T47D (cell line): Measurements from ENCODE around the gene RNF157.

Experiments used
- DNase-seq, 2 experiments: peaks; one replicate each; pipeline versions ENCODE4 v3.0.0 to v3.0.0-alpha.2; 2011 to 2012; ENCODE audit warnings: low read depth in 1 of 2, low spot score in 1 of 2
- JUND ChIP-seq: IDR thresholded peaks from 2 replicates; pipeline ENCODE4 v1.6.1; 2012; ENCODE audit warnings: low read depth
- in situ Hi-C: cut with HindIII; loops from 2 replicates; pipeline ENCODE4 v1.10.0; 2016; ENCODE audit warnings: low sequenced_read_pairs, low pct_unique_long_range_greater_than_20kb

RNF157 gene

GRCh38 chr17:76146053-76146851, 94.0 kb downstream of the RNF157 start:
- no peak for TF ChIP-seq JUND
- in situ Hi-C loops: no loop called here
- no peak for DNase-seq

DNA sequence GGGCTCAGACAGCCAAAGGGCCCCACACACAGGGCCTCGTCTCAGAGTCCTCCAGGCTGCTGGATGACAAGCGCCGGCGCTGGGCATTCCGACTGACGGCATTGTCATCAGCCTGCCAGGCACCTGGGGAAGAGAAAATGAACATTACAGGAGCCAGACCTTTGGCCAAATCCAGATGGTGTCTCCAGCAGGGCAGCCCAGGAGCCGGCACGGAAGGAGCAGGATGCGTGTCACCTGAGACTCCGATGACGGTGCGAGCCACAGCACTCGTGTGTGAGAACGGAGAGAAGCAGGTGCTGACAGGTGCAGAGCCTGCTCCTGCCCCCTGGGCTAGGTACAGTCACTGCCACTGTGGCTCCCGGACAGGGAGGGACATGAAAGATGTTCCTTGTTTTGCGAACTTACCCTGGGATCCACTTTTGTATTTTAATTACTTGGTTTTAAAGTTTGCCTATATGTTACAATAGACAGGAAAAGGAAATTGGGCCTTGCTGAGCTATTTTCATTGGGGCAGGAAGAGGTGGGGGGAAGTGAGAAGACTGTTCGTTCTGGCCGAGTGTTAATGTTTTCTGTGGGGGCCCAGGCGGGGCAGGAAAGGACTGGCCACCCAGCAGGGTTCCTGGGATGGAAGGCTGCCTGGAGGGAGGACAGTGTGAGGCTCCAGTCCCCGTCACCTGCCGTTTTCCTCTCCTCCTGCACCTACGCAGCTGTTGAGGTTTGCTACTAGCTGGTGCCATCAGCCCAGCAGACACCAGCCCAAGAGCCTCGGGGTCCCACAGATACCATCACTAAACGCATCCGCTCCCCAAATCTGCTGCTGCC, 94.9 kb downstream of the RNF157 start:
- no peak for DNase-seq
- in situ Hi-C loops: no loop called here
- TF ChIP-seq JUND: no peak

GRCh38 chr17:76142585-76143041, 97.7 kb downstream of the RNF157 start:
- TF ChIP-seq JUND: no peak
- DNase-seq: no peak
- in situ Hi-C loops: no loop called here

DNA sequence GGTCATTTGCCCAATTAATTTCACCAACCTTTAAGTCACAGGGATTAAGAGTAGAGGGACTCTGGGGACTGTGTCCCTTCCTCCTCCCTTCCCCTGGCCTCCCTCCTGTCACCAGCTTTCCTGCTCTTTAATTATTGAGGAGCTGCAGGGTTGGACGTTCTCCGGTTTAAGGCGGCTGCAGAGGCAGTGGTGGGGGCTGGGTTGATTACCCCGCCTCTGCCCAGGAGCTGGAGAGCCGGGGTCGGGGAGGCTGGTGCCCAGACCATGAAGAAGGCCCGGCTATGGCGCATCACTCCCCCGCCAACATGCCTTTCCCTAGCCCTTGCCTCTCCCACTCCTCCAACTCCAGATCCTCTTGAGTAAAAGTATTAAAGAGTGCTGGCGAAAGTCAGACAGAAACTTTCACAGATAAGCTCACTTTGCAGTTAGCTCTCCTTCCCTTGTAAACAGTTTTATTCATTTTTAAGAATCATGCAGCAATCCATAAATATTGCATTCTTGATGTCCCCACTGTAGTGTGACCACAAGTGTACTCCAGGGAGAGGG, 98.2 kb downstream of the RNF157 start:
- in situ Hi-C loops: no loop called here
- TF ChIP-seq JUND: no peak
- no peak for DNase-seq

DNA sequence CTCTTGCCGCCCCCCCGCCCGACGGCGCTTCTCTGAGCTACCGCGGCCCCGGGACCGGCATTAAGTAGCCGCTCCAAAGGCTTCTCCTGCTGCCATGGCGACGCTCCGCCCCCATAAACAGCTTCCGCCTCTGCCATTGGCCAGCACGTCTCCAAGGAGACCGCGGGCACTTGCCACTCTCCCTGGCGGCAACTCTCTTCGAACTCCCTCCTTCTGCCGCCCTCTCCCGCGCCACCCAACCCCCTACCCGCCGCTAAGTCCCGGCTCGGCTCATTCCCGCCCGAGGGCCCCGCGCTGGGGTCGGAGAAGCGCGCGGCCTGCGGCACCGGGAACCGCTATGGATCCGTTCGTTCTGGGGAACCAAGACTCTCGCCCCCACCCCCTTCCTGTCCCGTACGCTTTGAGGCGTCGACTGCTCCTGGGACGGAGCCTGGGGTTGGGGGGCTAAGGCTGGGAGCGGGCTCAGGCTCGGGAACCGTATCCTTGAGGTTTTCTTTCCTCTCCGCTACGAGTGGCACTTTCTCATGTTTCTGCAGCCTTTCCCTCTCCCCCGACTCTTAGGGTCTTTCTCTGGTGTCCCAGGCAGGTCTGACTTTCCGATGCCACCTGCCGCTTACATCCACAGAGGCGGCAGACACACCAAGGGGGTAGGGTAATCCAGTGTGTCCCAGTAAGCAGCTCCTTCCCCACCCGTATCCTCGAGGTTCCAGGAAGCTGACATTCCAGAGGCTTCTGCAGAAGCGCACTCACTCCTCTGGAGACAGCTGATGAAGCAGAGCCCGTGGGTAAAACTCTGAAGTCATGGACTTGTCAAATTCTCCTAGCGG, 98.9 kb downstream of the RNF157 start, which contains the start of gene FOXJ1:
Gene FOXJ1 (minus strand): TSS at position 34 of the 827 bp plus-strand sequence. CDS start 850 bp downstream, outside the sequence.
- TF ChIP-seq JUND: no peak
- in situ Hi-C loops: no loop called here

DNA sequence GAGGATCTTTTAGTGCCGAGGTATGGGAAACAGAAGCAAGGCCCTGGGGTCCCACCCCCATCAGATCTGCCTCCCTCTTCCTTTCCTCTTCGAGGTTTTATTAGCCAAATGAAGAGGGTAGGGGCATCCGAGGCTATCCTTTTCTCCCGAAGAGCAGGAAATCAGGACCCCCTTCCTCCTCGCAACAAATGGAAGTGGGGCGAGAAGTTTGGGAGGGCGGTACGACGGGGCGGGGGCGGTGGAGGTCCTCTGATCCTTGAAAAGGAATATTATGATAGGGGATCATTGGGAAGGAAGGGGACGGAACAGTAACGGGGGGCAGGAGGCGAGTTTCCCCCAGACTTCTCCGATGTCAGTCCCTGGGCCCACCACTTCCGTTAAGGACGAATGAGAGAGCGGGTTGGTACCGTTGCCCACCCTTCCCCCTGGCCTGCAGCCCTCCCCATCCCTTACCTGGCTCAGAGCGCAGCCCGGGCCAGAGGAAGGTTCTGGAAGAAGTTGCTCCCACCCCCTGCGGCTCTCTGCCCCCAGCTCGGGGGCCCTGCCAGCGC, 99.6 kb downstream of the RNF157 start:
- in situ Hi-C loops: no loop called here
- no peak for DNase-seq
- TF ChIP-seq JUND: no peak

More for the DNA sequence above, 98.9 kb downstream of the RNF157 start, which contains the start of gene FOXJ1:
- DNase-seq: peak; percentile 96 to 100

DNA sequence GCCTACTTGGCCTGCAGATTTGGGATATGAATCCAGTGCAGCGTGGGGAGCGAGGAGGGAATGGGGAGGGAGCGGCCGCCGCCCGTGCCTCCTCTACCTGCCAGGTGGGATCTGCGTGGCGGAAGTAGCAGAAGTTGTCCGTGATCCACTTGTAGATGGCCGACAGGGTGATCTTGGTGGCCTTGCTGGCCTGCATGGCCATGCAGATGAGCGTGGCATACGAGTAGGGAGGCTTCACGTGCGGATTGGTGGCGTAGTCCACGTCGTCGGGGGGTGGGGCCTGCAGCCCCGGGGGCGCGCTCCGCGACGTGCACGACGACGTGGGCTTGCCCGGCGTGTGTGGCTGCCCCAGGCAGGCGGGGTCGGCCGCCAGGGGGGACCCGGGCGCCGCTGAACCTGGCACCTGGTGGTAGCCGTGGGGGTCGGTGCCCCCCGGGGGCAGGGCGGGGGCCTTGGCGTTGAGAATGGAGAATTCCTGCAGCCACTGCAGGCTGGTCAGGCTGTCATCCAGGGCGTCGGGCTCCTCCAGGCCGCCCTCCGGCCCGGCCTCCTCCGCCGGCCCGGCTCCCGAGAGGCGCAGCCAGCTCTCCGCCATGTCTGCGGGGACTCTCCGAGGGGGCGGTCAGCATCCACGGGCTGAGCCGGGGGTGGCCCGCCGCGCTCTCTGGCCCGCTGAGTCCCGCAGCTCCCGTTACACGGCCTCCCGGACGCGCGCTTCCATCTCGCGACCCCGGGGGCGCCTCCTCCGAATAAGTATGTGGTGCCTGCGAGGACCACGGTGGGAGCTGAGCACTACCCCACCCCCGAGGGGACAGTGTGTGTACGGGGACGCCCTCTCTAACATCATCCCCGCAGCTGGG, 100.3 kb downstream of the RNF157 start:
- TF ChIP-seq JUND: no peak
- DNase-seq: no peak
- in situ Hi-C loops: no loop called here

DNA sequence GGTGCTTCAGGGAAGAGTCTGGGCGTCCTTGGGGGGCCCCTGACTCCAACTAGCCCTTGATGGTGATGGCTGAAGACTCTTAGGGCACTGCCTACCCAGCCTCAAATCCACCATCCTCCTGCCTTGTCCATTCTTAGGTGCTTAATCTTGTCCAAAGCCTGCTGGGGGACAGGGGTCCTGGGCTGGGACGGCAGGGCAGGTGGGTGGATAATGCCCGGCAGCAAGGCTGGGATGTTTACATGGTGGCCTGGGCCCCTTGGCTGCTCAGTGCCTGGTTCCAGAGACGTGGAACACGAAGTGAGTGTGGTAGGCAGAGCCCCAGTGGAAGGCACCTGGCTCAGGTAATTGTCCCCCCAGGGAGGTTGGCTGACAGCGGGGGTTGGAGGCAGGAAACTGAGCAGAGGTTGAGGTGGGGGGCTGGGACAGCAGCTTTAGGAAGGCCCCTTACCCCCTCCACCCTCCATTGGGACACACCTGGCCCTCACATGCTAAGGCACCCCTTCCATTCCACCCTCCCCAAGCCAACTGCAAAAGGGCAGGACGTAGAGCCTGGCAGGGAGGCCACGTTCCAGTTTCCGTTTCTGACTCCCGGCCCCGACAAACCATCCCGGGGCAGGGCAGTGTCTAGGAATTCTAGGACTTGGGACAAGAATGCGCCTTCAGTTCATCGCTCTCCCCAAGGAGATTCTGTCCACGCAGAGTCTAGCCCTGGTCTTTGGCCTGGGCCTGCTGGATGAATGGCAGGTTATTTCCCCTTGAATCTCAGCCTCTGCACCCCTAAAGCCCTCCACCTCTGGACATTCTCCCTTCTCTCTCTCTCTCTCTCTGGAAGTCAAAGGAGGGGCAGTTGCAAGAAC, 101.2 kb downstream of the RNF157 start:
- in situ Hi-C loops: no loop called here
- no peak for TF ChIP-seq JUND
- no peak for DNase-seq

DNA sequence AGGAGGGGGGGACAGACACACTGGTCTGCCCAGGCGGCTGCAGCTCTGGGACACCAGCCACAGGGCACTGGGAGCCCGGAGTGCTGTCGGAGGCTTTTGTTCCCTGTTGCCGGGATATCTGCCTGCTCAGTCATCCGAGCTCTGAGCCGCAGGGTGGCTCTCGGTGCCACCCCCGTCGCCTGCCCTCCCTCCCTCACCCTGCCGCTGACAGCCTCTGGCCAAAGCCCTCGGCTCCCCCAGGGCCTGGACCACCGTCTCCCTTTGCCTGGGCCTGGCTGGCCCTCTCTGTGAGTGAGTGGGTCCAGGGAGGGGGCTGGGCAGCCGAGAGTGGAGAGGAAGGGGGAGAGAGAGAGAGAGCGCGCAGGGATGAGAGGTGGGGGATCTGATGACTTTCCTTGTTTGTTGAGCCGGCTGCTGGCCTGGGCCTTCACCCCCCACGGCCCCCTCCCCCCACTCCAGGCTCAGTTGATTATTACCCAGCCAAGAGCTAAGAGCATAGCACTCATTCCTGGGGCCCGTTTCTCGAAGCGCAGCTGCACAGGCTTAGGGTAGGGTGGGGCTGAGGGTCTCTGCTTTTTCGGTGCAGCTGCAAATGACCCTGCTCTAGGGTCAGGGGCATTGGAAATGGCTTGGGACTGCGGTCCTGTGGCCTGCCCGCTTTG, 101.9 kb downstream of the RNF157 start:
- no peak for DNase-seq
- TF ChIP-seq JUND: no peak
- in situ Hi-C loops: no loop called here
